Dedifferentiated amniotic fluid mesenchymal stem cell (primary cell): Measurements from ENCODE around the gene BRS3.

Experiments
- DNase-seq: peaks from one replicate; pipeline ENCODE4 v3.0.0-alpha.2; 2016; ENCODE audit errors: extremely low spot score

BRS3 gene

DNA sequence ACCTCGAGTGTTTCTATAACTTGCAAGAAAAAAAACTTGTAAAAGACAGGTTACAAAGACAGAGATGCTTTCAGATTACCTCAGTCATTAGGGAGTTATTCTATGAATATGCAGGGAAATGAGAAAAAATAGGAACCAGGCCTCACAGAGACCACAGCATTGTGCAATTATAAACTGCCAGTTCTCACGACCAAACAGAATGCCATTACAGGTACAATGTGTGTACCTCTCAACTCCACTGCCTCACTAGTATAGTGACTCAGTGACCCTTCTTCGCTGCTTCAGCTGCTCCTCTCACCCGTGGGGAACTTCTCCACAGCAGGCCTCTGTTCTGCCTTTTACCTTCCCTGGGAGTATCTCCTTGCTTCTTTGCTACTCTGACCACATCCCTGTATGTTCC is 7.3 kb downstream of the BRS3 start:
- no peak for DNase-seq

DNA sequence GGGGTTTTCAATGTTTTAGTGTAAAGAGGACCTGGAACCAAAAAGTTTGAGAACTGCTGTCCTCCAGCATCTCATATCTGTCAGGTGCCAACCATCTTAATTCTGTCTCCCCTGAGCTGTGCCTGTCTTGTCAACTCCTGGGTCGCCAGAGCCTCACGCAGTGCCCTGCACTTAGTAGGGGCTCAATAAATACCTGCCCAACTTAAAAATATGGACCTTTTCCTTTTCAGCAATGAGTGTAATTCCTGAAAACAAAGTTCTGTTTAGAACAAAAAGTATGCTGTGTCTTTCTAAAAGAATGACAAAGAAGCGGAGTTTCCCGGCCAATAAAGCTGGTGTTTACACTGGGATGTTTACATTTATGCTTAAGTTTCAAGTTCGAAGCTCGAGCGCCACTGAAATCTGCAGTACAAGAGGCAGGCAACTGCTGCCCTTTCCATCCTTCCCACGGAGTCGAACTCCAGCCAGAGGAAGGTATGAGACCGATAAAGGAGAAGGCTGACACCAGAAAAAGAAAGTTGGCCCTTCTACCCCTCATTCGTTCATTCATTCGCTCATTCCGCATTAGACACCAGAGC is 8.5 kb downstream of the BRS3 start:
- no peak for DNase-seq

DNA sequence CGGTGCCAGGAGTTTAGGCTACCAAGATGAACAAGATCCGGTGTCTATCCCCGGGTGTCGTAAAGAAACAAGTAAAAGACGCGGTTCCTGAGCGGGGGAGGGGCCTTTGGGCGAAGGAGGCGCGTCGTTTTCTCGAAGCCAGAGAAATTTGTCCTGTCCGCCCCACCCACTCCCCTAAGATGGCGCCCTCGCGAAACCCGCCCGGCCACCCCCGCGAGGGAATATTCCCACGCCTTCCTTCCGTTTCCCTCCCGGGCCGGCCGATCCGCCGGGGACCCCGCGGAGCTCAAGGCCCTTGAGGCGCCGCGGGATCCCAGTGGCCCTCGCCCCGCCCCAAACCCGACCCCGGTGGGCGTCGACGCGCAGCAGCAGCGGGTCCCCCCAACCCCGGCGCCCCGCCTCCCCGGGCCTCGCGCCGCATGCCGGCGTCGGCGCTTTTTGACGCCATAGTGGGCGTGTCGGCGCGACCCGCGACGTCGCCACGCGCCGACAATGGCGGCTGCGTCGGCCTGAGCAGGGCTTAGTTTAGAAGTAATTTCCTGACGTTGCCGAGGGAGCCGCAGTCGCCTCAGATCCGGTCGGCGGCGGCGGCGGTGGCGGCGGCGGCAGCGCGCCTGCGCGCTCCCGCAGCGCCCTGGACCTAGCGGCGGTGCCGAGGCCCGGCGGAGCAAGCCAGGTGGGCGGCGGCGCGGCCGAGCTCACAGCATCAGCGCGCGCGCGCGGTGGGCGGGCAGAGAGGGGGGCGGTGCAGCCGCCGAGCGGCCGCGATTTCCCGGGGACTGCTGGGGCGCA is 9.2 kb downstream of the BRS3 start:
- DNase-seq = peak; percentile 71

DNA sequence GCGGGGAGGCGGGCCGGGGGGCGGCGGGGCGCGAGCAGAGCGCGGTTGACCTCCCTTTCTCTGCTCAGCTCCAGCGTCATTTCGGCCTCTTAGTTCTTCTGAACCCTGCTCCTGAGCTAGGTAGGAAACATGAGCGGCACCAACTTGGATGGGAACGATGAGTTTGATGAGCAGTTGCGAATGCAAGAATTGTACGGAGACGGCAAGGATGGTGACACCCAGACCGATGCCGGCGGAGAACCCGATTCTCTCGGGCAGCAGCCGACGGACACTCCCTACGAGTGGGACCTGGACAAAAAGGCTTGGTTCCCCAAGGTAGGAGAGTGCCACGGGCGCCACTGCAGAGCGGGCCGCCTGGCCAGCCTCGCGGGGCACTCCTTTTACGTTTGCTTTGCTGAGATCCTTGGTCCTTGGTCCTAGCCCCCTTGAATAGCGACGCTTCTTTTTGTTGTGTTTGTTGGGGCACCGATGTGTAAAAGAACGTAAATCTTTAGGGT is 9.9 kb downstream of the BRS3 start, which contains the start of gene HTATSF1:
Gene HTATSF1, plus strand, starts transcription at position 37 of the 497 bp plus-strand sequence. Its CDS starts 93 bp downstream, at position 130.
- no peak for DNase-seq

DNA sequence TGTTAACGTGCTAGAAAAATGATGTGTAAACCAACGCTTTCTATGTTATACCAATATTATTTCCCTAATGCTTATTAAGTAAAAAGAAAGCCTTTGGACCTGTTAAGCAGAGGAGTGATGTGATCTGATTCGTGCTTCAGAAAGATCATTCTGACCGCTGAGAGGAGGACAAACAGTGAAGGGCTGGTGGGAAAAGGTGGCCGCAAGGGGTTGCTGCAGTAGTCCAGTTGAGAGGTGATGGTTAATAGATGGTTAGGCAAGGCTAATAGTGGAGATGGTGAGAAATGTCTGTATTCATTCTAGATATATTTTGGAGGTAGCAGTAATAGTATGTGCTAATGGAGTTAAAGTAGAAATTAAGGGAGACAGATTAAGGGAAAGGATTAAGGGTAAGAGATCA is 31.3 kb downstream of the BRS3 start:
- no peak for DNase-seq

DNA sequence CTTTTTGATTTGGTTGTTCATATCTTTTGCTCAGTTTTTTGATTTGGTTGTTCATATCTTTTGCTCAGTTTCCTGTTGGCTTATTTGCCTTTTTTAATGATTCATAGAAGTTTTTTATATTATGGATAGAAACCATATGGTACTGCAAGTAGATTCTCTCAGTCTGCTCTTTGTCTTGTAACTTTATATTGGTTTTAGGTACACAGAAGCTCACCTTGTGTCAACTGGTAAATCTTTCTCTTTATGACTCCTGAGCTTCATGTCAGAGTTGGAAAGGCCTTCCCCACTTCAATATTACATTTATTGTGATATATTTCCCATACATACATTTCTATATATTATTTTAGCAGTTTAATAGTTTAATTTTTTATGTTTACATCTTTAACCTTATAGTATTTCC is 36.0 kb downstream of the BRS3 start:
- no peak for DNase-seq

DNA sequence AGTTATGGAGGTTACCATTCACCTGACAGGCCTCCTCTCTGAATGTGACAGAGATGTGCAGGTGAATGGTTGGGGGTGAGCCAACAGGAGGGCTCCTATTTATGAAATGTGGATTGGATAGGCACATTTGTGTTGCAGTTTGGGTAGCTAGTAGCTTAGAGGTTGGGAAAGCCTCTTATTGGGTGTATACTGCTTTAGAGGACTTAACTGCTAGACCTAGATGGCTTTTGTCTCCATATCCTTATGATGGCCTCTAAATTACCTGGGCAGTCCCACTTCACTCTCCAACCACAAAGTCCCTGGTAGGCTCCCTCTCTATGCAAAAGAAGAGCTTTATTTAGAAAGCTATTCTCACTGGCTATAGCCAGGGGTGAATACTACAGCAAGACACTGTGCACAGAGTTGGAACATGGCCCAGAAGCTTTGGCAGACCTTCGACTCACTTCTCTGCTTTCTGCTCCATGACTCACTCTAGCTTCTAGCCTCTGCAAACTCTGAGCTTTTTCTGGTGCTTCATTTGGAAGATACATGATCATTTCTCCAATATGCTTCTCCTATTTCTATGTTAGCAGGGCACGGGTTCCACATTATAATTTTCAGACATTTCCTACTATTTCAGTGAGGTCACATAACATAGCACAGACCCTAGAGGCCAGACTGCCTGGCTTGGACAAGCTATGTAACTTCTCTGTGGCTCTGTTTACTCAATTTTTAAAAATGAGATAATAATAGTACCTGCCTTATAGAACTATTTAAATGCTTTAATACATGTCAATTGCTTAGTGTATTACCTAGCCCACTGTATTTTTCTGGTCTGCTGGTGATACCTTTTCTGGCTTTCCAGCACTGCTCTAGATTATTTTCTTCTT is 38.2 kb downstream of the BRS3 start:
- peak; percentile 74 for DNase-seq

DNA sequence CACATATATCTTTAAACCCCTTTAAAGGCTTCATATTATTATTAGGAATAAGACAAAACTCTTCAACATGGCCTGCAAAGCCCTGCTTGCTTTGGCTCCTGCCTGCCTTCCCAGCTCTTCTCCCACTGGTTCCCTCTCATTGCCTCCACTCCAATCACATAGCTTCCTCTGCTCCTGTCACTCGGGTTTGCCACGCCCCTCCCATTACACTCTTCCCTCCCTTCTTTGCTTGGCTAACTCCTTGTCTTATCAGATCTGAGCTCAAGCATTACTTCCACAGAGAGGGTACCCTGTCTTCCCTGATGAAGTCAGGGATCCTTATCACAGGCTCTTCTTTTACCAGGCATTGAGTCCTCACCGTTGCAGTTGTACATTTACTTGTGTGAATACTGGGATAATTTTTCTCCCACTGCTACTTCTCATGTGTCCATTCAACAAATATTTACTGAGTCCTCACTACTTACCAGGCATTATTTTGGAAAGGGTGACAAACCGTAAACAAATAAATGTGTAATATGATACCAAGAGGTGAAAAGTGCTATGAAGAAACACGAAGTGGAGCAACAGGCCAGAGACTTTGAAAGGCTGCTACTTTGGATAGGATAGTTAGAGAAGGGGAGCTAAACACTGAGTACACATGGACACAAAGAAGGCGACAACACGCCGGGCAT is 41.0 kb downstream of the BRS3 start:
- DNase-seq = no peak

DNA sequence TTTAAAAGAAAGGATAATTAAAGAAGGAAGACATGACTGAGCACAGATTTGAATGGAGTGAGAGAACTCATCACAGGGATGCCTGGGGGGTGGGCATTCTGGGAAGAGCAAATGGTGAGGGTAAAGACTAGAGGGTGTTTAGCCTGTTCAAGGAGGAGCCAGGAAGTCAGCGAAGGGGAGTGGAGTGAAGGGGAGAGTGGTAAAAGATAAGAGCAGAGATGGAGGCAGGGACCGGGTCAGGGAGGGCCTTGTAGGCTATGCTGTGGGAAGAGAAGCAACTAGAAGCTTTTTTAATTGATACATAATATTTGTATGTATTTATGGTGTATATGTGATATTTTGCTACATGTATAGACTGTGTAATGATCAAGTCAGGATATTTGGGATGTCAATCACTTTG is 42.0 kb downstream of the BRS3 start:
- no peak for DNase-seq

DNA sequence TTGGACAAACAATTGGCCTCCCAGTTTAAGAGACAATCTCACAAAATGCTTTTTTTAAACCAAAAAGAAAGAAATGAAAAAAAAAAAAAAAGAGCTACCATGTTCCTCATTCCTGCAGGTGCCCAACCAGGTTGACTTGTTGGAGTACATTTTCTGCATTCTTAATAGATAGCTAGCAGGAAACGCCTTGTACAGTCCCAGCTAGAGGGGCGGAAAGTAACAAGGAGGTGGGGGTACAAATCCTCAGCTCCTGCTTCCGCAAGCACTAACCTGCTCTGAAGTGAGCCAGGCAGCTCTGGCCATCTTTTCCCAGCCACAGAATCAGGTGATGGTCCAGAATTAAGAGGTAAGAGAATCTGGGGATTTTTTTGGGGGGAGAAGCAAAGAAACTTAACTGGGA is 44.2 kb downstream of the BRS3 start, which contains the start of gene VGLL1:
Gene VGLL1, plus strand, starts transcription at position 265 of the 400 bp plus-strand sequence. CDS start 3,806 bp downstream, outside the sequence.
- no peak for DNase-seq

DNA sequence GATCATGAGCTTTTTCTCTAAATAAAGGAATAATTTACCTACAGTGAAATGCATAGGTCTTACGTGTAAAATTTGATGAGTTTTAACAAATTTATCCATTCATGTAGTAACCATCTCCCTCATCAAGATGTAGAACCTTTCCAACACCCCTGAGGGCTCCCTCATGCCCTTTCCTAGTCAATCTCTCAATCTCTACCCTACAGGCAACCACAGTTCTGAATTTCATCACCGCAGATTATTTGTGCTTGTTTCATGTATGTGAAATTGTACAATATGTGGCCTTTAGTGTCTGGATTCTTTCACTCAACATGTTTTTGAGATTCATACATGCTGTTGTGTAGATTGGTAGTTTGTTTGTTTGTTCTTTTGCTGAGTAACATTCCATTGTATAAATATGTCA is 46.4 kb downstream of the BRS3 start:
- no peak for DNase-seq

DNA sequence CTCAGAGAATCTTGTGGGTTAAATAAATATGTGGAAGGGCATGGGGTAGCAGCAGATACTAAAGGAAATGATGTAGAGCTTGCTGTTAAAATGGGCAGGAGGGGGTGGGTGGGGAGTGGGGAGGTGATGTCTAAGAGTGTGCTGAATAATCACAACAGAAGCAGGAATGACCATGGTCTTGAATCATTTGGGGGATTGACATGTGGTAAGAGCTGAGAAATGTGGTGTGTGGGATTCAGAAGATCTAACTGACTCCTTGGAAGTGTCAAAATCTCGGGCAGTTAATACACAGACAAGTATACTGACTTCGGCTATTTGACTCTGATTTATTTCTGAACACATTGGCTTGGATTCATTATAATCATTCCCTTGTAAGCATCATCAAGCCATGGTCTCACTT is 51.1 kb downstream of the BRS3 start:
- no peak for DNase-seq

DNA sequence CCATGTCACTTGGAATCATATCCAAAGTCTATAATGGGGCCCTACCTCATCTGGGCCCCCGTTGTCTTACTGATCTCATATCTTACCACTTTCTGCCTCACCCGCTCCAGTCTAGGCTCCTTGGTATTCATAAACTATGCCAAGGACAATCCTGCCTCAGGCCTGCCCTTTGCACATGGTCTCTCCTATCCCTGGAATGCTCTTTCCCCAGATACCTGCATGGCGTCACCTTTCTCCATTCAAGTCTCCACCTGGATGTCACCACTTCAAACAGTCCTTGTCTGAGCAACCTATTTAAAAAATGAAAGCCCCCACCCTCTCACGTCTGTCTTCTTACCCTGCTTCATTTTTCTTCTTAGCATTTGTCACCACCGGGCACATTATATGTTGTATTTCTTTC is 52.5 kb downstream of the BRS3 start:
- no peak for DNase-seq

DNA sequence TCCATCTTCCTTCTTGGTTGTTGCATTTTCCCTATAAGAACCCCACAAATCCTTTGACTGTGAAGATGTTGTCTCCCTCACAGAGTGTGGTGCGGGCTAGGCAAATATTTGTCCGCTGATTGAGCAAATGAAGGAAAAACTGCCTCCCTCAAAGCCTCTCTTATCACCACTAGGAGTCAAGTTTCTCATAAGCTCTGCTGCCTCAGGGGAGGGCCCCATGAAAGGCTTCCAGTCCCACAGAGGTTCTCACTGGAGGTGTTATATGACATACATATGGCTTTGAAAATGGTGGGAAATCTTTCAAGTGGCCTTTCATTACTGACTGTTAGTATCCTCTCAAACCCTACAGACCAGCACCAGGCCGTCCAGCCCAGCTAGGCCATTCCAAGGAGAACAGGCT is 53.5 kb downstream of the BRS3 start:
- no peak for DNase-seq

DNA sequence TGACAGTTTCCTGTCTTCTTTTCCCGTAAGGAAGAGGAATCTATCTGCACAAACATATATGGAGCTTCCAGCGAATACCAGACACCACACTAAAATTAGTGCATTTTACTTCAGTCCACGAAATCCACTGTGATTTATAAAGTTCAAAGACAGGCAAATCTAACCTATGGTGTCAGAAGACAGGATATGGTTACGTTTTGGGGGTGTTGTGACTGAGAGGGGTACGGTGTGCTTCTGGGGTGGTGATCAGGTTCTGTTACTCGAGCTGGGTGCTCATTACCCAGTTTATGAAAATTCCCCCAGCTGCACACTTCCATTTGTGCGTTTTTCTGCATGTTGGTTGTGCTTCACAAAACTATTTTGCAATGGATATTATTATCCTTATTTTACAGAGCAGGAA is 54.5 kb downstream of the BRS3 start:
- no peak for DNase-seq
